IMR-90 (cell line): ENCODE data around the gene HOXB8. TPM values are rescaled to one million over a fixed set of nuclear protein-coding genes. Genes with fewer than 3 reads are reported as not detected.

Experiments used
- ATAC-seq: fragments of 200-7000 bp; cut with Tn5 transposase; 2 replicates; pipeline ENCODE4 v1.9.1; 2020; ENCODE audit warnings: low read depth, mild to moderate bottlenecking, moderate library complexity
- BruUV-seq: library from RNA; stranded (reverse); fragments of 400-500 nt; replicated peaks from 2 replicates; lab custom pipeline; 2021; lab: Mats Ljungman, UMichigan
- CTCF ChIA-PET: fragments of 300-600 bp; formaldehyde crosslinking; extraction: SDS; loops from one replicate; lab custom pipeline; 2021; ENCODE audit warnings: antibody characterized with exemption; lab: Yijun Ruan, JAX
- POLR2A ChIA-PET: fragments of 300-600 bp; sonication (Branson Sonifier 250); formaldehyde crosslinking; loops from one replicate; lab custom pipeline; 2022; ENCODE audit warnings: antibody characterized with exemption; ENCODE audit not compliant: unreplicated experiment; lab: Charles Lee
- DNase-seq: peaks from one replicate; pipeline ENCODE4 v3.0.0; 2013
- H2AFZ ChIP-seq: replicated peaks from 2 replicates; pipeline ENCODE3; 2013; ENCODE audit warnings: low read length, mild to moderate bottlenecking; ENCODE audit not compliant: poor library complexity
- H2AK5ac ChIP-seq: 2 replicates; pipeline ENCODE4 v1.6.1; 2013; ENCODE audit warnings: low read depth, low read length, inconsistent platforms
- H2AK9ac ChIP-seq: replicated peaks from 2 replicates; pipeline ENCODE3; 2013; ENCODE audit warnings: mild to moderate bottlenecking, low read depth, low read length, moderate library complexity; ENCODE audit not compliant: poor library complexity
- H2BK120ac ChIP-seq: 2 replicates; pipeline ENCODE4 v1.6.1; 2013; ENCODE audit warnings: low read depth, low read length, inconsistent platforms
- H2BK15ac ChIP-seq: 3 replicates; pipeline ENCODE4 v1.6.1; 2013; ENCODE audit warnings: low read depth, low read length, inconsistent platforms
- H2BK20ac ChIP-seq: 2 replicates; pipeline ENCODE4 v1.6.1; 2013; ENCODE audit warnings: low read depth, mild to moderate bottlenecking, inconsistent platforms, low read length, moderate library complexity
- H2BK5ac ChIP-seq: 2 replicates; pipeline ENCODE4 v1.6.1; 2013; ENCODE audit warnings: mild to moderate bottlenecking, low read depth, low read length, inconsistent platforms; ENCODE audit not compliant: poor library complexity, severe bottlenecking
- H3K14ac ChIP-seq: replicated peaks from 2 replicates; pipeline ENCODE4 v1.6.1; 2013; ENCODE audit warnings: low read depth, low read length, inconsistent platforms
- H3K18ac ChIP-seq: 2 replicates; pipeline ENCODE4 v1.6.1; 2013; ENCODE audit warnings: low read depth, low read length, control low read depth
- H3K23ac ChIP-seq: 2 replicates; pipeline ENCODE4 v1.6.1; 2013; ENCODE audit warnings: low read depth, low read length, inconsistent platforms
- H3K27ac ChIP-seq: 2 replicates; pipeline ENCODE4 v1.5.1; 2013; ENCODE audit warnings: mild to moderate bottlenecking, control low read depth, low read length; ENCODE audit not compliant: insufficient read depth
- H3K27me3 ChIP-seq: 2 replicates; pipeline ENCODE4 v1.6.1; 2013; ENCODE audit warnings: low read length; ENCODE audit not compliant: control insufficient read depth, insufficient read depth
- H3K36me3 ChIP-seq: 2 replicates; pipeline ENCODE4 v1.6.1; 2013; ENCODE audit warnings: low read length, mixed read lengths; ENCODE audit not compliant: control insufficient read depth, insufficient read depth
- H3K4ac ChIP-seq: 2 replicates; pipeline ENCODE4 v1.6.1; 2013; ENCODE audit warnings: low read depth, low read length, inconsistent platforms
- H3K4me1 ChIP-seq: 2 replicates; pipeline ENCODE4 v1.6.1; 2013; ENCODE audit warnings: low read length, mixed read lengths; ENCODE audit not compliant: control insufficient read depth, insufficient read depth
- H3K4me2 ChIP-seq: 2 replicates; pipeline ENCODE4 v1.6.1; 2013; ENCODE audit warnings: low read depth, mild to moderate bottlenecking, control low read depth, low read length, moderate library complexity
- H3K4me3 ChIP-seq: 2 replicates; pipeline ENCODE4 v1.5.1; 2013; ENCODE audit warnings: low read depth, mild to moderate bottlenecking, control low read depth, low read length, moderate library complexity; ENCODE audit not compliant: insufficient read depth
- H3K56ac ChIP-seq: 2 replicates; pipeline ENCODE4 v1.6.1; 2013; ENCODE audit warnings: low read length, inconsistent platforms; ENCODE audit not compliant: insufficient read depth; ENCODE audit errors: extremely low read depth
- H3K79me1 ChIP-seq, 2 experiments: 2 replicates each; pipeline ENCODE4 v1.6.1; 2013; ENCODE audit warnings: low read length in 2 of 2, inconsistent platforms in 1 of 2, low read depth in 1 of 2
- H3K9ac ChIP-seq: 2 replicates; pipeline ENCODE4 v1.6.1; 2013; ENCODE audit warnings: low read depth, low read length, control low read depth
- H3K9me1 ChIP-seq: 2 replicates; pipeline ENCODE4 v1.6.1; 2013; ENCODE audit warnings: low read length, inconsistent platforms; ENCODE audit not compliant: insufficient read depth
- H3K9me3 ChIP-seq: 2 replicates; pipeline ENCODE4 v1.6.1; 2013; ENCODE audit warnings: low read length; ENCODE audit not compliant: control insufficient read depth, insufficient read depth
- H4K20me1 ChIP-seq: 2 replicates; pipeline ENCODE4 v1.6.1; 2013; ENCODE audit warnings: low read length, inconsistent platforms; ENCODE audit not compliant: insufficient read depth
- H4K5ac ChIP-seq: 2 replicates; pipeline ENCODE4 v1.6.1; 2013; ENCODE audit warnings: mild to moderate bottlenecking, low read depth, low read length, control low read depth
- H4K8ac ChIP-seq, 2 experiments: 2 replicates each; pipeline ENCODE4 v1.6.1; 2013; ENCODE audit warnings: low read depth in 2 of 2, low read length in 2 of 2, control low read depth in 1 of 2, inconsistent platforms in 1 of 2
- H4K91ac ChIP-seq: 2 replicates; pipeline ENCODE4 v1.6.1; 2013; ENCODE audit warnings: low read depth, low read length, inconsistent platforms; ENCODE audit not compliant: insufficient read depth
- BHLHE40 ChIP-seq: fragments of 150-350 bp; IDR thresholded peaks from 2 replicates; pipeline ENCODE4 v1.6.1; 2016; ENCODE audit warnings: mild to moderate bottlenecking, low read depth, low read length
- CEBPB ChIP-seq: IDR thresholded peaks from 2 replicates; pipeline ENCODE4 v1.6.1; 2012; ENCODE audit warnings: low read depth, low read length, improper control_type of control experiment
- CHD1 ChIP-seq: IDR thresholded peaks from 2 replicates; pipeline ENCODE4 v1.6.1; 2012; ENCODE audit warnings: low read depth, low read length, improper control_type of control experiment
- CTCF ChIP-seq: conservative IDR thresholded peaks from 2 replicates; pipeline ENCODE4 v1.5.1; 2012; ENCODE audit warnings: mild to moderate bottlenecking, low read depth, low read length, improper control_type of control experiment
- ELK1 ChIP-seq: fragments of 150-350 bp; IDR thresholded peaks from 2 replicates; pipeline ENCODE4 v1.6.1; 2016; ENCODE audit warnings: low read depth, mild to moderate bottlenecking, low read length, moderate library complexity, borderline replicate concordance
- FOS ChIP-seq: fragments of 150-350 bp; IDR thresholded peaks from 2 replicates; pipeline ENCODE4 v1.6.1; 2016; ENCODE audit warnings: low read depth, low read length
- MAFK ChIP-seq: IDR thresholded peaks from 2 replicates; pipeline ENCODE4 v1.6.1; 2012; ENCODE audit warnings: low read depth, low read length, improper control_type of control experiment
- MAZ ChIP-seq: IDR thresholded peaks from 2 replicates; pipeline ENCODE4 v1.6.1; 2012; ENCODE audit warnings: low read depth, mild to moderate bottlenecking, low read length, improper control_type of control experiment, moderate library complexity, borderline replicate concordance
- MXI1 ChIP-seq: IDR thresholded peaks from 2 replicates; pipeline ENCODE4 v1.6.1; 2012; ENCODE audit warnings: low read depth, mild to moderate bottlenecking, low read length, moderate library complexity, borderline replicate concordance
- NFE2L2 ChIP-seq: fragments of 150-350 bp; IDR thresholded peaks from 2 replicates; pipeline ENCODE4 v1.6.1; 2016; ENCODE audit warnings: low read depth, mild to moderate bottlenecking, low read length
- RAD21 ChIP-seq: IDR thresholded peaks from 2 replicates; pipeline ENCODE4 v1.6.1; 2012; ENCODE audit warnings: low read length, improper control_type of control experiment
- RCOR1 ChIP-seq: IDR thresholded peaks from 2 replicates; pipeline ENCODE4 v1.6.1; 2012; ENCODE audit warnings: mild to moderate bottlenecking, low read length, improper control_type of control experiment; ENCODE audit not compliant: insufficient replicate concordance
- RFX5 ChIP-seq: IDR thresholded peaks from 2 replicates; pipeline ENCODE4 v1.8.0; 2012; ENCODE audit warnings: low read depth, mild to moderate bottlenecking, low read length, moderate library complexity
- USF2 ChIP-seq: fragments of 150-350 bp; IDR thresholded peaks from 2 replicates; pipeline ENCODE4 v1.6.1; 2017; ENCODE audit warnings: mild to moderate bottlenecking, antibody characterized with exemption, low read length, low read depth
- WGBS, 2 experiments: methylation state at CpG; one replicate each; pipeline versions ENCODE4 v1.1.5 to v1.1.7; 2013; ENCODE audit warnings: missing lambda C conversion rate in 2 of 2; ENCODE audit not compliant: insufficient read length in 1 of 2; ENCODE audit errors: extremely low coverage in 2 of 2; 5-methylcytosine and 5-hydroxymethylcytosine counted together
- dilution Hi-C: fragments of 300-500 bp; cut with HindIII; formaldehyde crosslinking; loops from one replicate; pipeline ENCODE4 v1.14.3; 2018; ENCODE audit warnings: low sequenced_read_pairs; ENCODE audit not compliant: unreplicated experiment
- in situ Hi-C: fragments of 300-500 bp; cut with MboI; formaldehyde crosslinking; loops from 3 replicates; pipeline ENCODE4 v1.14.3; 2019; ENCODE audit warnings: low sequenced_read_pairs, inconsistent platforms, mixed read lengths
- intact Hi-C: fragments of 100-400 bp; cut with micrococcal nuclease; formaldehyde crosslinking; loops from 2 replicates; pipeline ENCODE4 v1.10.0; 2022
- polyA plus RNA-seq, 3 experiments: library from polyadenylated mRNA; depleted of rRNA; stranded (reverse); fragments of >200 nt; gene quantifications; 2 replicates each; pipeline ENCODE4 v1.2.3, GENCODE V29; 2012; ENCODE audit warnings: low replicate concordance in 1 of 3
- total RNA-seq: library from RNA; depleted of rRNA; stranded (reverse); fragments of >200 nt; gene quantifications from 2 replicates; pipeline ENCODE4 v1.2.3, GENCODE V29; 2012

Gene HOXB8
- total and polyA plus RNA-seq, 2 of the 4 experiments (the other 2 are of a cell fraction): 0.54 to 5.3 TPM

- Histone ChIP-seq H3K4me3 (no peak overlapping the region), H3K4me1 (peaks cover 5% of the 10 kb centered on the region; the same call in 1 of the 2 replicates), H3K27ac (no peak overlapping the region), H2BK120ac (no peak overlapping the region), H4K5ac (no peak overlapping the region), H2AK9ac (no peak overlapping the region), H4K20me1 (peaks cover 15% of the 10 kb centered on the region), H4K91ac (no peak overlapping the region), H3K79me1 (peaks cover 24 to 42% of the 10 kb centered on the region in 2 experiments; a peak in 3 of 4 replicates), H2BK20ac (no peak overlapping the region), H3K4me2 (no peak overlapping the region), H3K14ac (no peak overlapping the region), H3K18ac (no peak overlapping the region), H4K8ac (no peak overlapping the region), H2AFZ (no peak overlapping the region), H2BK5ac (no peak overlapping the region), H2BK15ac (no peak overlapping the region), H3K23ac (no peak overlapping the region), H3K9me3 (no peaks in the 10 kb centered on the region), H3K9me1 (0 out of 2 replicates have a peak, but pooled peaks cover 3% of the 10 kb centered on the region), H2AK5ac (no peak overlapping the region), H3K27me3 (no peaks in the 10 kb centered on the region), H3K9ac (no peak overlapping the region), H3K36me3 (peaks cover 2% of the 10 kb centered on the region; the same call in 1 of the 2 replicates), H3K56ac (no peak overlapping the region), H3K4ac (no peak overlapping the region)
- dilution Hi-C loops: no loop called here
- BruUV-seq: no TSS peak
- WGBS, 2 experiments: 100% methylated on average over 3 of the region's 4 CpGs; no CpG with 5 or more reads in 1 of the 2 experiments
- intact Hi-C loops: no loop called here
- in situ Hi-C loops: no loop called here
- CTCF ChIA-PET: interaction anchor here (0.6 kb wide), 2 partner anchors 327 to 759 kb away, joined by 3 to 7 read pairs; no protein-coding TSS in a partner anchor
- ATAC-seq (no peak), DNase-seq (no peak)
- no peak for TF ChIP-seq ELK1
- no peak for TF ChIP-seq MXI1
- TF ChIP-seq RAD21: no peak
- TF ChIP-seq RCOR1: no peak
- TF ChIP-seq BHLHE40: no peak
- no peak for TF ChIP-seq USF2
- TF ChIP-seq CEBPB: no peak
- TF ChIP-seq MAFK: no peak
- no peak for TF ChIP-seq FOS
- TF ChIP-seq CTCF: no peak
- TF ChIP-seq CHD1: no peak
- TF ChIP-seq RFX5: no peak
- TF ChIP-seq MAZ: no peak
- no peak for TF ChIP-seq NFE2L2
- POLR2A ChIA-PET: no interaction called here
Observed at GRCh38 chr17:48601207-48601538, 13.9 kb downstream of the HOXB8 start.
